Lung (tissue), 12 donors: Measurements from ENCODE around the gene ACTRT2. TPM values are rescaled to one million over a fixed set of nuclear protein-coding genes. Genes with fewer than 3 reads are reported as not detected.

Source experiments
- ATAC-seq: fragments of 200-7000 bp; cut with Tn5 transposase; one replicate; pipeline ENCODE4 v1.9.1; 2020; ENCODE audit warnings: moderate number of reproducible peaks; ENCODE audit not compliant: insufficient read depth, low FRiP score
- DNase-seq, 3 donors: peaks; one replicate each; pipeline ENCODE4 v3.0.0-alpha.2; 2013 to 2017
- H3K27ac ChIP-seq, 2 donors: one replicate each; pipeline ENCODE4 v1.5.1; 2013; ENCODE audit warnings: mild to moderate bottlenecking in 2 of 2, moderate library complexity in 2 of 2, control low read depth in 1 of 2, inconsistent platforms in 1 of 2, low read depth in 1 of 2, low read length in 1 of 2
- H3K27me3 ChIP-seq, 3 donors: one replicate each; pipeline ENCODE4 v1.5.1; 2013; ENCODE audit warnings: low read length in 2 of 3; ENCODE audit not compliant: control insufficient read depth in 3 of 3, insufficient read depth in 3 of 3
- H3K36me3 ChIP-seq, 4 donors: one replicate each; pipeline ENCODE4 v1.5.1; 2013; ENCODE audit warnings: low read length in 4 of 4, mild to moderate bottlenecking in 1 of 4, moderate library complexity in 1 of 4; ENCODE audit not compliant: control insufficient read depth in 4 of 4, insufficient read depth in 4 of 4
- H3K4me1 ChIP-seq, 5 donors: one replicate each; pipeline ENCODE4 v1.5.1; 2013; ENCODE audit warnings: low read length in 5 of 5, mild to moderate bottlenecking in 2 of 5, moderate library complexity in 1 of 5; ENCODE audit not compliant: control insufficient read depth in 5 of 5, insufficient read depth in 5 of 5
- H3K4me3 ChIP-seq: one replicate; pipeline ENCODE4 v1.5.1; 2013; ENCODE audit warnings: mild to moderate bottlenecking, control low read depth, moderate library complexity
- H3K9ac ChIP-seq, 2 donors: one replicate each; pipeline ENCODE4 v1.5.1; 2013; ENCODE audit warnings: low read length in 2 of 2, control low read depth in 1 of 2; ENCODE audit not compliant: insufficient read depth in 1 of 2
- H3K9me3 ChIP-seq, 4 donors: one replicate each; pipeline ENCODE4 v1.5.1; 2013; ENCODE audit warnings: low read length in 3 of 4, mild to moderate bottlenecking in 1 of 4, moderate library complexity in 1 of 4; ENCODE audit not compliant: control insufficient read depth in 4 of 4, insufficient read depth in 3 of 4
- WGBS, 2 donors: extraction: QIAGEN DNeasy Blood & Tissue Kit; methylation state at CpG; one replicate each; pipeline ENCODE4 v1.1.7; 2013; 5-methylcytosine and 5-hydroxymethylcytosine counted together
- polyA plus RNA-seq, 2 donors: library from polyadenylated mRNA; stranded (reverse); fragments of 200-250 nt; gene quantifications; one replicate each; pipeline ENCODE4 v1.2.1, GENCODE V29; 2013
- total RNA-seq, 2 donors: library from RNA; depleted of rRNA in 1 of 2; stranded (reverse); fragments of >200 nt in 1 of 2; gene quantifications; one replicate each; pipeline ENCODE4 v1.2.1, GENCODE V29; 2014 to 2021
- TF ChIP-seq, protein P1 (sequence below): IDR thresholded peaks from 2 replicates; pipeline ENCODE4 v1.5.1; 2012; ENCODE audit warnings: mild to moderate bottlenecking; ENCODE audit errors: control extremely low read depth, extremely low read depth
- donor health status: control.
- donor health status: control.
- donor health status: Bipolar disorder and iron deficiency.
- donor health status: healthy.
- donor health status: DM: yes; HTN: yes; CAD: no.

Gene ACTRT2
- total and polyA plus RNA-seq, 4 donors: not detected

DNA sequence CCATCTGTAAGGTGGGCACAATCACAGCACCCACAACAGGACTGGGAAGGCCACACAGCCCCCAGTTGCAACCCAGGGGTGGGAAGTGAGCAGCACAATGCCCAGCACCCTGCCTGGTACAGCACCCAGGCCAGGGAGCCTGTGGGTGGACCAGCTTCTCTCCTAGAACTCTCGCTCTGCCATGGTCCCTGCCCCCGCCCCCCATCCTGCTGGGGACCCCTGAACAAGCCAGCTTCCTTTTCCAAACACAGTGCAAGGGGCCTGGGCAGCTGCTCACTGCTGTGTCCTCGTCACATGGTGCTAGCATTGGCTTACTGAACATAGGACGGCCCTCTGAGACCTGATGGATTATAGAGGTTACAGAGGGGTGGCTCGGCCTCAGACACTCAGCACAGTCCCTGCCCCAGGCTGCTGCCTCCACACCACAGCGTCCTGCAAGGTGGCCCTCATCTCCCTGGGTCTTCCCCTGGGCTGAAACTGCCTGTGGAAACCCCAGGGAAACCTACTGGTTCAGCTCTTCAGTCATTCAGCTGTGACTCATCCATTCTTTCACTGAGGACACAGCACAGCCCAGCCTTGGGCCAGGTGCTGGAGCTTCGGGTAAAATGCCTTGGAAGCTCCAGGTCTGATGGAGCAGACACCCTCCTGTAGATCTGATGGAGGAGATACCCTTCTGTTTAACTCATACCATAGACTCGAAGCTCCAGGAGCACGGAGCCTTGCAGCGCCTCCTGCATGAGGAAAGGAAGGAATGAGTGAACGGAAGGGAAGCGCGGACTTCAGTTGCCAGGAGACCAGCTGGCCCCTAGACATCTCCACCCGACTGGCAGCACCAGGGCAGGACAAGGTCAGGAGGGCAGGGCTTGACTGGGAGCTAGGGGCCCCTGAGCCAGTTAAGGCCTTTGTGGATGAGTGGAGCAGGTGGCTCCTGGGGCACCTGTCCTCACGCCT, 39.6 kb downstream of the ACTRT2 start:
- no peak overlapping the region for H3K9ac ChIP-seq
- H3K27me3 ChIP-seq: peaks cover 5 to 44% (median 37%) of the 10 kb centered on the region in 3 donors
- TF ChIP-seq, protein P1, sequence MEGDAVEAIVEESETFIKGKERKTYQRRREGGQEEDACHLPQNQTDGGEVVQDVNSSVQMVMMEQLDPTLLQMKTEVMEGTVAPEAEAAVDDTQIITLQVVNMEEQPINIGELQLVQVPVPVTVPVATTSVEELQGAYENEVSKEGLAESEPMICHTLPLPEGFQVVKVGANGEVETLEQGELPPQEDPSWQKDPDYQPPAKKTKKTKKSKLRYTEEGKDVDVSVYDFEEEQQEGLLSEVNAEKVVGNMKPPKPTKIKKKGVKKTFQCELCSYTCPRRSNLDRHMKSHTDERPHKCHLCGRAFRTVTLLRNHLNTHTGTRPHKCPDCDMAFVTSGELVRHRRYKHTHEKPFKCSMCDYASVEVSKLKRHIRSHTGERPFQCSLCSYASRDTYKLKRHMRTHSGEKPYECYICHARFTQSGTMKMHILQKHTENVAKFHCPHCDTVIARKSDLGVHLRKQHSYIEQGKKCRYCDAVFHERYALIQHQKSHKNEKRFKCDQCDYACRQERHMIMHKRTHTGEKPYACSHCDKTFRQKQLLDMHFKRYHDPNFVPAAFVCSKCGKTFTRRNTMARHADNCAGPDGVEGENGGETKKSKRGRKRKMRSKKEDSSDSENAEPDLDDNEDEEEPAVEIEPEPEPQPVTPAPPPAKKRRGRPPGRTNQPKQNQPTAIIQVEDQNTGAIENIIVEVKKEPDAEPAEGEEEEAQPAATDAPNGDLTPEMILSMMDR: no peak
- 75 to 76% methylated on average over 15 of the region's 15 CpGs for WGBS, 2 donors
- no peak overlapping the region for H3K4me3 ChIP-seq
- no peak overlapping the region for H3K27ac ChIP-seq
- DNase-seq (no peak), ATAC-seq (no peak)
- peaks cover 0 to 9% (median 0%) of the 10 kb centered on the region in 5 donors for H3K4me1 ChIP-seq
- H3K9me3 ChIP-seq: peaks cover 0 to 5% (median 0%) of the 10 kb centered on the region in 4 donors
- no peaks in the 10 kb centered on the region for H3K36me3 ChIP-seq

- ATAC-seq (no peak), DNase-seq (no peak)
- peaks cover 5 to 50% (median 43%) of the 10 kb centered on the region in 3 donors for H3K27me3 ChIP-seq
- no peak overlapping the region for H3K4me3 ChIP-seq
- TF ChIP-seq, protein P1: no peak
- no peak overlapping the region for H3K27ac ChIP-seq
- H3K36me3 ChIP-seq: no peaks in the 10 kb centered on the region
- 48 to 70% methylated on average over 4 to 5 of the region's 5 CpGs for WGBS, 2 donors
- H3K4me1 ChIP-seq: peaks cover 0 to 9% (median 0%) of the 10 kb centered on the region in 5 donors
- no peak overlapping the region for H3K9ac ChIP-seq
- peaks cover 0 to 5% (median 0%) of the 10 kb centered on the region in 4 donors for H3K9me3 ChIP-seq
Observed at GRCh38 chr1:3061566-3061965, 40.3 kb downstream of the ACTRT2 start.

DNA sequence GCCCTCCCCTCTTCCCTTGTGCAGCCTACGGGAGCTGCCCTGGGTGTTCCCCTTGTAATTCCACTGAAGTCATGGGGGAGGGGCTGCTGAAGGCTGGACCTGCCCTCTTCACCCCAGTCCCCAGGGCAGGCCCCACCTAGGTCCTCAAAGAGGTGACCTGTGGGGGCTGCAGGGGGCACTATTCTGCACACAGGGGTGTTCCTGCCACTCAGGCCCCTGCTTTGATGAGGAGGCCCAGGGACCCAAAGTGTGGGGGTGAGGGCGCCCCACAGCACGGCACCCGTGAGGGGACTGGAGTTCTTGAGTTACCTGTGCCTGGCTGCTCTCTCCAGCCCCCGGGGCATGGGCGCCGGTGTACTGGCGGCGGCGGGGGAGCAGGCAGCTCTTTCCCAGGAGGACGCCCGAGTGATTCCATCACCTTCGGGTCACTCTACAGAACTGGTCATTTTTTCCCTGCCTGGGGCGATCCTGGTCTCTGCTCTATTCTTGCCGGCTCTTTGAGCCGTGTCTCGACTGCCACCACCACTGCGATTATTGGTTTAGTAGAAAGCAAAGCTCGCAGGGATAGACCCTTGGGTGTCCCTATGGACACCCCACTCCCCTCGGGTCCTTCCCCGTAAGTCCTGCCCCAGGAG, 40.8 kb downstream of the ACTRT2 start:
- H3K36me3 ChIP-seq: no peaks in the 10 kb centered on the region
- TF ChIP-seq, protein P1: no peak
- H3K9ac ChIP-seq: no peak overlapping the region
- no peak overlapping the region for H3K27ac ChIP-seq
- H3K9me3 ChIP-seq: peaks cover 0 to 5% (median 0%) of the 10 kb centered on the region in 4 donors
- H3K4me1 ChIP-seq: peaks cover 0 to 9% (median 0%) of the 10 kb centered on the region in 5 donors
- 59 to 69% methylated on average over 21 of the region's 21 CpGs for WGBS, 2 donors
- H3K27me3 ChIP-seq: peaks cover 5 to 56% (median 46%) of the 10 kb centered on the region in 3 donors
- no peak overlapping the region for H3K4me3 ChIP-seq
- DNase-seq (no peak), ATAC-seq (no peak)
